GM19468 (cell line): ENCODE data around the gene APOBEC3B.
"Not testable (repeated sequence)": the region's sequence is repeated elsewhere in the genome, so short reads cannot be mapped to it uniquely, and the experiment has no call there.

Experiments
- ATAC-seq: cut with Tn5 transposase; IDR thresholded peaks from one replicate; pipeline ENCODE4 v1.9.1; 2021; ENCODE audit warnings: mild to moderate bottlenecking, moderate library complexity, moderate number of reproducible peaks; ENCODE audit not compliant: unreplicated experiment; ENCODE audit errors: extremely low read depth

APOBEC3B gene

DNA sequence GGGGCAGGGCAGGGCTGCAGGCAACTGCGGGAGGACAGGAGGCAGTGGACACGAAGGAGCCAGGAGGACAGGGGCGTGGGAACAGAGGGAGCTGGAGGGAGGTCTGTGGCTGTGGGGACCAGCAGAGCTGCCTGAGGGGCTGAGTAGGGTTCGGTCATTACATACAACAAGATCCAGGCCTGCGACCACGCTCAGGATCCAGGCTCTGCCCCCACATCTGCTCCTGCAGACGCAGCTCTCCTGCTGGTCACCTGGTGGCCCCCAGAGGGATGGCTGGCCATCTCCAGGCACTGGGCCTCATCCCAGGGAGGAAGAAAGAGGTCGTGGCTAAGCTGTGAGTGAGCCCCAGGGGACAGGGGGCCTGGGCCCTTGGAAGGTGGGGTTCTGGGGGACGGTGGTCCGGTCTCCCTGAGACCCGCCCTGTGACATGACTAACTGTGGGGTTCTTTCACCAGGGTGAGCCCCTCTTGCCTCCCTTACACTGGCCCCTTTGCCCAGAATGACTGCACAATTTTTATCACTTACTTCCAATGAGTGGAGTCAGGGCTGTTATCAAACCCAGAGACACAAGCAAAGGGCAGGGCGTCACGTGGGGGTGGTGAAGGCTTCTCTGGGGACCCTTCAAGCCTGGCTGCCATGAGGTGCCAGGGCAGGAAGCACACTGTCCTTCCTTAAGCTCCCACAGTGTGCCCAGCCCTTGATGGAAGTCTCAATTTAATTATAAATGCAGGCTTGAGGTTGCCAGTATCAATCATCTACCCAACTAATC, 31.4 kb upstream of the APOBEC3B start:
- ATAC-seq, result no peak

DNA sequence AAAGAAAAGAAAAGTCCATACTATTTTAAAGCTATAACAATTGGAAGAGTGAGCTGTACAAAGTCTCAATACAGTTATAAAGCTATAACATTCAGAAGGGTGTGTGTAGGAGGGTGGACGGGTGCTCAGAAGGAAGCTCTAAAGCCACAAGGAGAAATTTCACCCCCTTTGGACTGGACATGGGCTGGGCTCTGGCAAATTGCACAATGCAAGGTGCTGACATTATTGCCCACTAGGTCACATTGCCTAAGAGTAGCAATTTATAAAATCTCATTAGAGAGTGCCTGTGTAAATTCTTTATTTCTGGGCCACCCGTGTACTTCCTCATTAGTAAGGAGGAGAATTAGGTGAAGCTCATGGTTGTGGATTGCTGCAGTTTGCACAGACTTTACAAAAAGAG, 30.4 kb upstream of the APOBEC3B start:
- ATAC-seq, result no peak

DNA sequence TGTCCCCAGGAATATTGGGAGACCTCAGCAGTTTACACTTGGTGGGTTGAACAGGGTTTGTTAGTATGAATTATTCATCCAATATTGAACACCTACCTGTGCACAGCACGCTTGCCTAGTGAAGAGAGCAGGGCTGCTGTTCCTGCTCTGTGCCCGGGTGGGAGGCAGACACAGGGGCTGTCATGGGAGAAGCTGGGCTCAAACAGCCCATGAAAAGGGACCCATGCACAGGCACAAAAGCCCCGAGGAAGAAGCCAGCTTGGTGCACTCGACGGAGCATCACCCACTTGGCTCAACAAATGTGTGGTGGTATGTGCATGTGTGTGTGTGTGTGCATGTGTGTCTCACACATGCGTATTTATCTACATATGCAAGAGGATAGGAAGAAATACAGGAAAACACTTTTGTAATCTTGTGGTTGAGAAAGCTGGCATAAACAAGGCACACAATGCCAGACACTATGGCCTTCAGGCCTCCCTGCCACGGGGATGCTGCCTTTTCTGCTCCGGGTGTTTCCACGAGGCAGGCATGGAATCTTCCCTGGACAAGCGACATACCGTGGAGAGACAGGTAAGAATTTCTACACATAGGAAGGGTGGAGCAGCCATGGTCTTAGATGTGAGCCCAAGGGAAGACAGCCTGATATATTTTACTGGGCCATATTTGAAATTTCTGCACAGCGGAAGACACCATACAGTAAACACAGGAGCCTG, 29.7 kb upstream of the APOBEC3B start:
- no peak for ATAC-seq

DNA sequence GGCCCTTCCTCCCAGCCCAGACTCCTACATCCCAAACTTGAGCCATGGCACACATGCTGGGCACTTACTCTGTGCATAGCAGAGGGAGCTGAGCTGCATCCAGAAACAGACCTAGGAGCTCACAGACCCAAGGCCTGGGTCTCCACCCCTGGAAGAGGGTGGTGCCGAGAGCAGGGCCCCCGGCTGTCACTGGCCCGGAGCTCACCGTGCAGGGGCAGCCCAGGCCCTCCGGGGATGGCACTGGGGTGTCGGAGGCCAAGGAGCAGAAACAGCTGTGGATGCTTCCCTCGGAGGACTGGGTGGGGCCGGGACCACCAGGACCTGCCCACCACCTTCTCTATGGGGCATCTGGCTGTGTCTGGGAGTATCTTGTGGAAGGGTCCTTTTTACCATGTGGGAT, 29.1 kb upstream of the APOBEC3B start:
- no peak for ATAC-seq

DNA sequence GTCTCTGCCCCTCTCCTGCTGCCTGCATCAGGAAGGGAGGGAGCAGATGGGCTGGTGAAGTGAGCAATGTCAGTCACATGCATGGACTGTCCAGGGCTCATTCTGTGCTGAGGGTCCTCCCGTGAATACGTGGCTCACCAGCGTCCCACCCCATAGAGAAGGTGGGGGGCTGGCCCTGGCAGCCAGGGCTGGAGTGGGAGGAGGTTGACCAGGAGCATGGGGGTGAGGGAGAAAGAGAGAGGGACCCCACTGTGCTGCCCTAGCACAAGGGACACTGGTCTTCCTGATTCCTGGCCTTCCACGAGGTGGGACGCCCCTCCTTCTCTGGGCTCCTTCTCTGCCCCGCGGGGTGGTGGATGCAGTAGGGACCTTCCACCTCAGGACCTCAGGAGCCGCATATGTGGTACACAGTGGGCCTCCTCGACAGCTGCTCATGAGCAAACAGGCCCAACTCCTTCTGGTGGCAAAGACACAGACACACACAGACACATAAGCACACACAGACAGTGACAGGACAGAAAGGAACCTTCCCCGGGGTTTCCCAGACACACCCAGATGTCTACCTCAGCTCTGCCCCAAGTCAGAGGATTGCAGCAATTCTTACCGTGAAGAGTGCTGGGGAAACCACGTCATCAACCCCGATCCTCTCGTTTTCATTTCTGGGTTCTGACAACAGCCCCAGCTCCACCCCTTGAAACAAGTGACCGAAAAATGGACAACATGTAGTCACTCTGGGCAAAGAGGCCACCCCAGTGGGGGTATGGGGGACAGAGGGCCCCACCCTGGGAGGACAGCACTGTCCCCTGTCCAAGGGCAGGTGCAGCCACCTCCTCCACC, 28.4 kb upstream of the APOBEC3B start:
- no peak for ATAC-seq

DNA sequence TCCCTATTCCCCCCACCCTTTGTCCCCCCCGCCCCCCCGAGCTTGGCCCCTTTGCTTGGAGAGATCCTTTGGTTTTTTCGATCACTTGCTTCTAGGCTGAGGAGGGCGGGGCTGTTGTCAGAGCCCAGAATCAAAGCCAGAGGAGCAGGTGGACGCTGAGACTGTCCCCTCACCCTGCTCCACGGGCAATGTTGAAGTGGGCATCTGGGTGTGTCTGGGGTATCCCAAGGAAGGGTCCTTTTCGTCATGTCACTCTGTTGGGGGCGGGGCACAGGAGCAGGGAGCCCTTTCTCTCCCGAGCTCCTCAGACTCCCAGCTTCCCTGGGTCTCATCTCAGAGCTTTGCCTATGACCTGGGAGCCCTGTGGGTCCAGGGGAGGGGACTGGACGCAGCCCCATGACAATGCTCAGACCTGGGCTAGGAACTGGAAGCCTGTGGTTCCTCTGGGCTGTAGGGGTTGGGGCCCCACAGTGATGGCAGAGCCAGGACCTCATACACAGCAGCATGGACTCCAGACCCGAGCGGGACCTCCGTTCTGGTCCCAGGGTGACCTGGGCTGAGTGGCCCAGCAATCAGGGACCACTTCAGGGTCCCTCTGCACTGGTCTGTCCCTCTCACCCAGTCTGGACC, 27.6 kb upstream of the APOBEC3B start:
- no peak for ATAC-seq

DNA sequence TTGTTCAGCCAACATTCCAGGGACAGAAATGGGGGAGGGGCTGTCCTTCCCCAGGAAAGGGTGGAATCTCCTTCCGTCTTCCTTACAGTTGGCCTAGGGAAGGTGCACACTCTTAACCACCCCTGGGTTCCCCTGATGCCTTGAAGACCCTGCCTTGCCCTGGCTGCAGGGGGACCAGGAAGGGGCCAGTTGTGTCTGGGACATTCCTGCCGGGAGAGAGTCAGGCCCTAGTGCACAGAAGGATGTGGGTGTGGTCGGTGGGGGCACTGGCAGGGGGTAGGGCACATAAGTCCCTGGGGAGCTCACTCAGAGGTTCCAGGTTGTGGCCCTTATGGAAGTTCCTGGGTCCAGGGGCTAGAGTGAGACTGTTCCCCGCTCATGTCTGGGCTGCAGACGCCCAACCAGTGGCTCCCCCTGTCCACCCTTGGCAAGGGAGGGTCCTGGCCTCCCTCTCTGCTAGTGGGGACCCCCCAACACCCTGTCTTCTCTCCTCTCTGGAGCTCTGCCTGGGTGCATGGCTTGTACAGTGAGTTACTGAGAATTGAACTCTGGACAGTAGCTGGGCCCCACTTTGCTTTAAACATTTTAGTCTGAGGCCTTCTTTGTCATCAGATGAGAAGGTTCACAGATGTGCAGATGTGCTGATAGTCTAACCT, 26.8 kb upstream of the APOBEC3B start:
- no peak for ATAC-seq

DNA sequence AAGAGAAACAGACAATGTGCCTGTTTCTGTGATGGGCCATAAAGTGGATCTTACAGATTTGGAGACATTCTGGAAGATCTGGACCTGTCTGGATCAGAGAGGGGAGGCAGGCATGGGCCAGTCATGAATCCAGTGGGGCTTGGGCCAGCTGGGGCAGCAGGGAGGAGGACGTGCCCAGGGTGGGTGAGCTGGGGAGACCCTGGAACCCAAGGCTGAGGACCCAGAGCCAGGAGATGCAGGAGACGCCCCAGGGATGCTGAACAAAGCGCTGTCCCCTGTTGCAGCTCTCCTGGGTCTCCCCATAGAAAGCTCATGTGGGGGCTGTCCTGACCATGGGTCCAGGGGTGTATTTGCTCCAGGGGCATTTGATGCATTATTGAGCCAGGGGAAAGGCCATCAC, 26.2 kb upstream of the APOBEC3B start:
- ATAC-seq, result no peak

DNA sequence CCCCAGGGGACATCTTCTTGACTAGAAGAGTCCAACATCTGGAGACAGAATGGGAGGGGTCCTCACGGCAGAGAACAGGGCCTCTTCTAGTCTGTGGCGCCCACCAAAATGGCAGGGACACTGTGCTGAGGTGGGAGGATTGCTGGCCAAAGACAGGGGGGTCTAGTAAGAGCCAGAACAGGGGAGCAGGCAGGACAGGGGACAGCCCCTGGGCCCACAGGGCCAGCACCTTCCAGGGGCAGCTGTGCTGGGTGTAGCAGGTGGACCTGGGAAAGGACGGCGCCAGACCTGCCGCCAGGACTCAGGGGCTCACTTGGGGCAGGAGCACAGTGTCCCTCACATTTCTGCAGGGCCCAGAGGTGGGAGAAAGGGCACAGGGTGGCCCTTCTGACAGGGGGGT, 25.6 kb upstream of the APOBEC3B start:
- ATAC-seq, result no peak

DNA sequence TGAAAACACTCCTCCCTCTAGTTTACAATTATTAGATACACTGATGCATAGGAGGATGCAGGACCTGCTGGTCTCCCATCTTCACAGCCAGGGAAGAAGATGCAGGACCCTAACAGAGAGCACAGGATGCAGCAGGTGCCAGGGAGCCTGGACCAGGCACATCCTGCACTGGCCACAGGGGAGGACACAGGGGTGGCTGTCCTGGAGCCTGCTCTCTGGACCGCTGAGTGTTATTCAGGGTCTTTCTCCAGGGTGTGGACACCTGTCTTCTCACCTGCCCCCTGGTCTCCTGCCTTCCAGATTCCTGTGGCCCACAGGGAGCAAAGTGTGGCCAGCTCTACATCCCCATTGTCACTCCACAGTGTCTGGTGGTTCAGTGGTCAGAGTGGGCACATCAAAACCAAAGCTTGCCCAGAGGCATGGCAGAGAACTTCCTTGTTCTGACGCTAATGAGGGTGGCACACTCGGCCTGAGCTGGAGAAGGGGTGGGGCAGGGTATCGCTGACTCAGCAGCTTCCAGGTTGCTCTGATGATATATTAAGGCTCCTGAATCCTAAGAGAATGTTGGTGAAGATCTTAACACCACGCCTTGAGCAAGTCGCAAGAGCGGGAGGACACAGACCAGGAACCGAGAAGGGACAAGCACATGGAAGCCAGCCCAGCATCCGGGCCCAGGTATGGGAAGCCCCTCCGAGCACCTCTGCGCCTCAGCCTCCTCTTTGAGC, 24.9 kb upstream of the APOBEC3B start, which contains the start of gene APOBEC3A:
Gene APOBEC3A (plus strand): TSS at position 564 of the 725 bp plus-strand sequence. CDS start 83 bp downstream, at position 647.
- ATAC-seq, result no peak

DNA sequence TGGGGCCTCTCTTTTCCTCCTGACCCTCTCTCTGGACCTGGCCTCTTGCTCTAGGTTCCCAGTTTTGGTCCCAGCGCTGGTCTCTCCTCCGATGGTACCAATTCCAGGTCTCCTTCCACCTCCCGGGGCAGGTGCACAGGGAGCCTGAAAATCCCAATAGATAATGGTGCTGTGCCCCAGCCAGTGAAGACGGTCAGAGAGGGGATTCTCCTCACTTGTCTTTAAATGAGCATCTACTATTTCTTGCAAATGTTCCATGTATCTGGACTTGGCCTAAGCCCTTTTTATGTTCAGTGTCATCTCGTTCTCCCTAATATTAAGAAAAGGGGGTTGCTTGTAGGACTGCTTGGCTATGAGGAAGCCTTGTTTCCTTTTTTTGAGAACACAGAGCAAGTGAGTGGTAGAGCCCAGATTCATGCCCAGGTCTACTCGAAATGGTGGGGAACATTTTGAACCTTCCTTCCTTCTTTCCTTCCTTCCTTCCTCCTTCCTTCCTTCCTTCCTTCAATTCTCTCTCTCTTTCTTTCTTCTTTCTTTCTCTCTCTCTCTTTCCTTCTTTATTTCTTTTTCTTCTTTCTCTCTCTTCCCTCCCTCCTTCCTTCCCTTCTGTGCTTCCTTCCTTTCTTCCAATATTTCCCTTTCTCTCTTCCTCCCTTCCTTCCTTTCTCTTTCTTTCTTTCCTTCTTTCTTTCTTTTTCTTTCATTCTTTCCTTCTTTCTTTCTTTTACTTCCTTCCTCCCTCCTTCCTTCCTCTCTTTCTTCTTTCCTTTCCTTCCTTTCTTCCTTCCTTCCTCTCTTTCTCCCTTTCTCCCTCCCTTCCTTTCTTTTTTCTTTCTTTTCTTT, 24.1 kb upstream of the APOBEC3B start:
- ATAC-seq, result no peak

DNA sequence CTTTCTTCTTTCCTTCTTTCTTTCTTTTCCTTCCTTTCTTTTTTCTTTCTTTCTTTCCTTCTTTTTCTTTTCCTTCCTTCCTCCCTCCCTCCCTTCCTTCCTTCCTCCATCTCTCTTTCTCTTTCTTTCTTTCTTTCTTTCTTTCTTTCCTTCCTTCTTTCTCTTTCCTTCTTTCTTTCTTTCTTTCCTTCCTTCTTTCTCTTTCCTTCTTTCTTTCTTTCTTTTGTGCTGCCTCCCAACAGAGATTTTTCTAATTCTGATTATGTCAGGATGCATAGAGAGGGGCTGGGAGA, 23.6 kb upstream of the APOBEC3B start:
- not testable (repeated sequence) for ATAC-seq

DNA sequence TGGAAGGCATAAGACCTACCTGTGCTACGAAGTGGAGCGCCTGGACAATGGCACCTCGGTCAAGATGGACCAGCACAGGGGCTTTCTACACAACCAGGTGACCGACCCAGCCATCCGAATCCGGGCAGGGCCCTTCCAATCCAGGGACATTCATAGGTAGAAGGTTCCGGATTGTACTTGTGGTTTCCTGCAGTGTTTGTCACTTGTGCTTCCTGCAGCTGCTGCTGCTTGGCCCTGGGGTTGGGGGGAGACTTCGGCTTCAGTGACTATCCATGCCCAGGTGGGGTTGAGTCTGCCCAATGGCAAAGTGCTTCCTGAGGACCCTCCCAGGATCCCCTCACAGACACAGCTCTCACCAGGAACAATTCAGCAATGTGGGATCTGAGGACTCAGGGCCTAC, 22.6 kb upstream of the APOBEC3B start:
- ATAC-seq, result no peak

DNA sequence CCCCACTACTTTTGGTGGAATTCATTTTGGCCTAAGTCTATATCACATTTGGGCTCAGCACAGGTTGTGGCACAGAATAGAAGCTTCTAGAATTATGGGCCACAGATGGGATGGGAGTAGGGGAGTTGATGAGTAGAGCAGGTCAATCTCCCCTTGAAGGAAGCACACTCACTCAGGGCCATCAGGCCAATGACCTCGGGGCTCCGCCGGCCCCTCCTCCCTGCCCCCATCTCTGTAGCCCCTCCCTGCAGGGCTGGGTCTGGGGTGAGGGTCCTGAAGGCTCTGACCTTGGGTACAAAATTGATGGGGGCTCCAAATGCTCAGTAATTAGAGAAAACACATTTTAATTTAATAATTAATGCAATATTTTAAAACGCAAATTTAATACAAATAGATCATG, 21.5 kb upstream of the APOBEC3B start:
- ATAC-seq, result not testable (repeated sequence)

DNA sequence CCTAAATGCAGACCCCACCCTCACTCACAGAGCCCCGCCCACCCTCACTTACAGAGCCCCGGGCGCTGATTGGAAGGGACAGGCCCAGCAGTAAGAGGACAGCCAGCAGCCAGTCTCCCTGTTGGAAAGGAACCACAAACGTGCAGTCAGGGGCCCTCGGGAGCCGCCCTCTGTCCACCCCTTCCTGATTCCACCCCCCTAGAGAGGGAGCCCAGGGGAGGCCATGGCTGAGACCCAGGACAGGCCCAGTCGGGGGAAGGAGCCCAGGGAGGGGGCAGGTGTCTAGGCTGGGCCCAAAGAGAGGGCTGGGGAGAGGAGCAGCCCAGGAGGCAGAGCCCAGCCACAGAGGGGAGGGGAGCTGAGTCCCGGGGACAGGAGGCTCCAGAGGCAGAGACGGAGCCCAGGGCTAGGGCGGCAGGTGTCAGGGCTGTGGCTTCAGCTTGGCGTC, 18.8 kb upstream of the APOBEC3B start:
- ATAC-seq, result not testable (repeated sequence)

DNA sequence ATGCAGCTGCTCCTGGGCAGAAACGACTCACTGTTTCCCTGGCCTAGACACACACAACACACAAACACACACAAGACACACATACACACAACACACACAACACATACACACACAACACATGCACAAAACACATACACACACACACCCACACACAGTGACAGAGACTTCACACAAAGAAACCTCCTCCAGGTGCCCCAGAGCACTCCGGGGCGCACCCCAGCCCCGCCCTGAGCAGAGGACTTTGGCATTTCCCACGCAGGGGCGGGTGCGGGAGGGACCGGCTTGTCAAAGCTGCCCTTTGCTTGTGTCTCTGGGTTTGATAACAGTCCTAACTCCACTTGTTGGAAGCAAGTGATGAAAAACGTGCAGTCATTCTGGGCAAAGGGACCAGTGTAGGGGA, 18.3 kb upstream of the APOBEC3B start:
- no peak for ATAC-seq

DNA sequence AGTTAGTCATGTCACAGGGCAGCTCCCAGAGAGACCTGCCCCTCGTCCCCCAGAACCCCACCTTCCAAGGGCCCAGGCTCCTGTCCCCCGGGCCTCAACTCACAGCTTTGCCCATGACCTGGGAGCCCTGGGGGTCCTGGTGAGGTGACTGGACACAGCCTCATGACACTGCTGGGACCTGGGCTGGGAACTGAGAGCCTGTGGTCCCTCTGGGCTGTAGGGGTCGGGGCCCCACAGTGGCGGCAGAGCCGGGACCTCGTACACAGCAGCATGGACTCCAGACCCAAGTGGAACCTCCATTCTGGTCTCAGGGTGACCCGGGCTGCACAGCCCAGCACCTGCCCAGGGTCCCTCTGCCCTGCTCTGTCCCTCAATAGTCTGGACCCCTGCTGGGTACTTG, 17.8 kb upstream of the APOBEC3B start:
- ATAC-seq, result no peak

DNA sequence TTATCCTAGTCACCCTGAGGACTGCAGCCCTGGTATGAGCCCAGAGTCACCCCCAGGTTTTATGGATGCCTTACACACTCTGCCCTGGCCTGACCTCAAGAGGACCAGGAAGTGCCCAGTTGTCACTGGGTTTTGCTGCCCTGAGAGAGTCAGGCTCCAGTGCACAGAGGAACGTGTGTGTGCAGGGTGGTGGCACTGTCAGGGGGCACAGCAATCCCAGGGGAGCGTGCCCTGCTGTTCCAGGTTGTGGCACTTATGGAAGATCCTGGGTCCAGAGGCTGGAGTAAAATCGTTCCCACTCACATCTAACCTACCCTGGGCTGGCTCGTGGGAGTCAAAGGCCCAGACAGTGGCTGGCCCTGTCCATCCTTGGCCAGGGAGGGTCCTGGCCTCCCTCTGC, 17.2 kb upstream of the APOBEC3B start:
- ATAC-seq, result no peak
